IPS-15b (cell line): ENCODE data around the gene MIF4GD.

Experiments used
- H3K27me3 ChIP-seq: one replicate; pipeline ENCODE4 v1.6.1; 2013; ENCODE audit warnings: low read length; ENCODE audit not compliant: control insufficient read depth, insufficient read depth
- H3K36me3 ChIP-seq: one replicate; pipeline ENCODE4 v1.6.1; 2013; ENCODE audit warnings: low read length; ENCODE audit not compliant: control insufficient read depth, insufficient read depth
- H3K4me1 ChIP-seq: one replicate; pipeline ENCODE4 v1.6.1; 2013; ENCODE audit warnings: mild to moderate bottlenecking, low read length; ENCODE audit not compliant: control insufficient read depth, insufficient read depth
- H3K4me3 ChIP-seq: one replicate; pipeline ENCODE4 v1.5.1; 2013; ENCODE audit warnings: low read depth, low read length
- H3K9ac ChIP-seq: one replicate; pipeline ENCODE4 v1.6.1; 2013; ENCODE audit warnings: low read depth, mild to moderate bottlenecking, low read length
- H3K9me3 ChIP-seq: one replicate; pipeline ENCODE4 v1.6.1; 2013; ENCODE audit warnings: mild to moderate bottlenecking, low read length; ENCODE audit not compliant: control insufficient read depth, insufficient read depth

Gene MIF4GD

GRCh38 chr17:75218131-75218530 is 52.9 kb downstream of the MIF4GD start:
- H3K36me3 ChIP-seq, result peaks cover 40% of the 10 kb centered on the region
- no peaks in the 10 kb centered on the region for H3K9me3 ChIP-seq
- no peaks in the 10 kb centered on the region for H3K4me1 ChIP-seq
- no peaks in the 10 kb centered on the region for H3K27me3 ChIP-seq
- no peak overlapping the region for H3K9ac ChIP-seq
- H3K4me3 ChIP-seq, result no peak overlapping the region
